IPS-NIHi7 (cell line): Measurements from ENCODE around the gene ZMIZ2.
"Not testable (repeated sequence)": the region's sequence is repeated elsewhere in the genome, so short reads cannot be mapped to it uniquely, and the experiment has no call there.

Experiments
- DNase-seq: peaks from one replicate; pipeline ENCODE4 v3.0.0; 2012; ENCODE audit warnings: mixed read lengths; ENCODE audit errors: extremely low spot score

The ZMIZ2 gene

GRCh38 chr7:44727937-44728262, 20.7 kb upstream of the ZMIZ2 start:
- no peak for DNase-seq

GRCh38 chr7:44729949-44730590, 18.6 kb upstream of the ZMIZ2 start:
- peak; percentile 6 for DNase-seq

- DNase-seq: not testable (repeated sequence)
Measured at GRCh38 chr7:44732971-44733370, 15.7 kb upstream of the ZMIZ2 start.

GRCh38 chr7:44733708-44734481, 14.8 kb upstream of the ZMIZ2 start:
- no peak for DNase-seq

GRCh38 chr7:44735403-44736165, 13.1 kb upstream of the ZMIZ2 start:
- no peak for DNase-seq

- peak; percentile 5 for DNase-seq
Measured at GRCh38 chr7:44736896-44737295, 11.8 kb upstream of the ZMIZ2 start.

- no peak for DNase-seq
Measured at GRCh38 chr7:44738051-44738723, 10.5 kb upstream of the ZMIZ2 start.

- DNase-seq: no peak
Measured at GRCh38 chr7:44738876-44739665, 9.6 kb upstream of the ZMIZ2 start.

GRCh38 chr7:44740055-44740454, 8.6 kb upstream of the ZMIZ2 start:
- no peak for DNase-seq

GRCh38 chr7:44743750-44744149, 4.9 kb upstream of the ZMIZ2 start:
- no peak for DNase-seq

- DNase-seq: no peak
Measured at GRCh38 chr7:44748948-44749731, 493 bp downstream of the ZMIZ2 start.

- DNase-seq: no peak
Measured at GRCh38 chr7:44749992-44750391, 1.3 kb downstream of the ZMIZ2 start.

- DNase-seq: no peak
Measured at GRCh38 chr7:44750424-44750823, 1.8 kb downstream of the ZMIZ2 start.

- DNase-seq: no peak
Measured at GRCh38 chr7:44750921-44751571, 2.4 kb downstream of the ZMIZ2 start.

GRCh38 chr7:44752822-44753221, 4.2 kb downstream of the ZMIZ2 start:
- no peak for DNase-seq

GRCh38 chr7:44754802-44755697, 6.4 kb downstream of the ZMIZ2 start:
- DNase-seq: no peak

- DNase-seq: no peak
Measured at GRCh38 chr7:44755698-44756627, 7.3 kb downstream of the ZMIZ2 start.

GRCh38 chr7:44756904-44757303, 8.3 kb downstream of the ZMIZ2 start:
- DNase-seq: no peak
